Progenitor cell of endocrine pancreas (in vitro differentiated cells): ENCODE data around the gene PCDHGA10. TPM values are rescaled to one million over a fixed set of nuclear protein-coding genes. Genes with fewer than 3 reads are reported as not detected.

Source experiments
- DNase-seq: peaks from one replicate; pipeline ENCODE4 v3.0.0; 2021; ENCODE audit warnings: low spot score; ENCODE audit not compliant: unreplicated experiment
- H3K27ac Mint-ChIP-seq: 2 replicates; pipeline ENCODE4 v1.8.0; 2021; ENCODE audit warnings: mild to moderate bottlenecking, moderate library complexity, mixed read lengths
- H3K27me3 Mint-ChIP-seq: 2 replicates; pipeline ENCODE4 v1.8.0; 2021; ENCODE audit warnings: mixed read lengths
- H3K36me3 Mint-ChIP-seq: 2 replicates; pipeline ENCODE4 v1.8.0; 2022; ENCODE audit warnings: mixed read lengths; ENCODE audit not compliant: insufficient read depth
- H3K4me1 Mint-ChIP-seq: 2 replicates; pipeline ENCODE4 v1.8.0; 2021; ENCODE audit warnings: low read depth, mixed read lengths
- H3K4me3 Mint-ChIP-seq: 2 replicates; pipeline ENCODE4 v1.8.0; 2021; ENCODE audit warnings: low read depth, mild to moderate bottlenecking, moderate library complexity, mixed read lengths
- H3K9me3 Mint-ChIP-seq: 2 replicates; pipeline ENCODE4 v1.8.0; 2021; ENCODE audit warnings: low read depth, mixed read lengths
- total RNA-seq: library from RNA; stranded (reverse); gene quantifications from 2 replicates; pipeline ENCODE4 v1.2.1, GENCODE V29; 2021
- TF ChIP-seq, protein P1 (sequence below): fragments of 200-600 bp; sonication (generic); IDR thresholded peaks from one replicate; pipeline ENCODE4 v1.5.0; 2021; ENCODE audit warnings: antibody characterized with exemption, mild to moderate bottlenecking; ENCODE audit not compliant: unreplicated experiment

Gene PCDHGA10
- total RNA-seq, 1 donor from 2014 or later, result 14.6 TPM

DNA sequence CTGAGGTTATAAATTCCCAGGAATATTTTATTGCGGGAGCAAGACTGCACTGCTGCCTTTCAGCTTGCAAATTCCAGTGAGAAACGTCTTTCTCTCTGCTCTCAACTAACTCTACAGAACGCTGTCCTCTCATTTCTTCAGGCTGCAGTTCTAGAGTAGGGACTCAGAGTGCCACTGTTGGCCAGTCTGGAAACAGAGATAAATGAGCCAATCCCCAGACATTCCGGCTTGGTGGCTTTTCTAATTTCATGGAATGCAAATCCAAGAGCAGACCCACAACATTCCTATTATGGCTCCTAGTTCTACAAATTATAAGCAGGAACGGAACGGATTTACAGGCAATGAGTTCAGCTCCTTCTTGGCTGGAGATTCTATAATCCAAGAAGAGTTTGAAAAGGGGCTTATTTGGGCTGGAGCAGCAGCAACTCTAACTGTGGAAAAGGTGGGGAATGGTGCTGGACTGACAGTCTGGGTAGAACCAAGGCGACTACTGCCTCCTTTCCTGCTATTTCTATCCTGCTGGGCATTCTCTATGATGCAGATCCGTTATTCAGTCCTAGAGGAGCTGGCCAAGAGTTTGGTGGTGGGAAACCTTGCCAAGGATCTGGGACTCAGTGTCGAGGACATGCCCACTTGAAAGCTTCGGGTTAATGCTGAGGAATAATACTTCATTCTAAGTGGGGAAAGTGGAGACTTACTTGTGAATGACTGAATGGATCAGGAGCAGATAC is 26.8 kb downstream of the PCDHGA10 start:
- Mint-ChIP-seq H3K9me3 (peaks cover 37% of the 10 kb centered on the region), H3K27me3 (no peaks in the 10 kb centered on the region), H3K36me3 (peaks cover 37% of the 10 kb centered on the region), H3K27ac (no peak overlapping the region), H3K4me1 (no peaks in the 10 kb centered on the region), H3K4me3 (no peak overlapping the region)
- DNase-seq, result no peak
- TF ChIP-seq, protein P1, sequence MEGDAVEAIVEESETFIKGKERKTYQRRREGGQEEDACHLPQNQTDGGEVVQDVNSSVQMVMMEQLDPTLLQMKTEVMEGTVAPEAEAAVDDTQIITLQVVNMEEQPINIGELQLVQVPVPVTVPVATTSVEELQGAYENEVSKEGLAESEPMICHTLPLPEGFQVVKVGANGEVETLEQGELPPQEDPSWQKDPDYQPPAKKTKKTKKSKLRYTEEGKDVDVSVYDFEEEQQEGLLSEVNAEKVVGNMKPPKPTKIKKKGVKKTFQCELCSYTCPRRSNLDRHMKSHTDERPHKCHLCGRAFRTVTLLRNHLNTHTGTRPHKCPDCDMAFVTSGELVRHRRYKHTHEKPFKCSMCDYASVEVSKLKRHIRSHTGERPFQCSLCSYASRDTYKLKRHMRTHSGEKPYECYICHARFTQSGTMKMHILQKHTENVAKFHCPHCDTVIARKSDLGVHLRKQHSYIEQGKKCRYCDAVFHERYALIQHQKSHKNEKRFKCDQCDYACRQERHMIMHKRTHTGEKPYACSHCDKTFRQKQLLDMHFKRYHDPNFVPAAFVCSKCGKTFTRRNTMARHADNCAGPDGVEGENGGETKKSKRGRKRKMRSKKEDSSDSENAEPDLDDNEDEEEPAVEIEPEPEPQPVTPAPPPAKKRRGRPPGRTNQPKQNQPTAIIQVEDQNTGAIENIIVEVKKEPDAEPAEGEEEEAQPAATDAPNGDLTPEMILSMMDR, result no peak

DNA sequence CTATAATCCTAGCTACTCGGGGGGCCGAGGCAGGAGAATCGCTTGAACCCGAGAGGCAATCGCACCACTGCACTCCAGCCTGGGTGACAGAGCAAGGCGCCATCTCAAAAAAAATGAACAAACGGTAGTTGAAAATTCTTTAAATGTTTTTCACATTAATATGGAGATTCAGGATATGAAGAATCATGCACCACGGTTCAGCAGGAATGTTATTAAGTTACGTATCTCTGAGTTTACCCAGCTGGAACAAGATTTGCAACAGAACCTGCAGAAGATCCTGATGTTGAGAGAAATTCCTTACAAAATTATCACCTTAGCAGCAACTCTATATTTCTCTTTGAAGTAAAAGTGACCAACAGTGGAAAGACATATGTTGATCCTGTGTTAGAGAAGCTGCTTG is 27.6 kb downstream of the PCDHGA10 start:
- TF ChIP-seq, protein P1, result no peak

GRCh38 chr5:141441571-141442170 is 28.9 kb downstream of the PCDHGA10 start:
- no peak overlapping the region for H3K4me3 Mint-ChIP-seq
- no peaks in the 10 kb centered on the region for H3K27me3 Mint-ChIP-seq
- peaks cover 25% of the 10 kb centered on the region for H3K9me3 Mint-ChIP-seq
- H3K36me3 Mint-ChIP-seq, result peaks cover 31% of the 10 kb centered on the region
- H3K27ac Mint-ChIP-seq, result no peak overlapping the region
- TF ChIP-seq, protein P1, result no peak
- DNase-seq, result no peak
- H3K4me1 Mint-ChIP-seq, result no peaks in the 10 kb centered on the region

More for the DNA sequence above, 27.6 kb downstream of the PCDHGA10 start:
- Mint-ChIP-seq H3K4me1 (no peaks in the 10 kb centered on the region), H3K4me3 (no peak overlapping the region), H3K36me3 (peaks cover 36% of the 10 kb centered on the region), H3K27ac (no peak overlapping the region), H3K27me3 (no peaks in the 10 kb centered on the region), H3K9me3 (peaks cover 34% of the 10 kb centered on the region)
- DNase-seq, result no peak

- no peaks in the 10 kb centered on the region for H3K27me3 Mint-ChIP-seq
- no peaks in the 10 kb centered on the region for H3K36me3 Mint-ChIP-seq
- TF ChIP-seq, protein P1, result no peak
- H3K4me3 Mint-ChIP-seq, result no peak overlapping the region
- no peak for DNase-seq
- H3K9me3 Mint-ChIP-seq, result no peaks in the 10 kb centered on the region
- H3K4me1 Mint-ChIP-seq, result no peaks in the 10 kb centered on the region
- H3K27ac Mint-ChIP-seq, result no peak overlapping the region
Observed at GRCh38 chr5:141465351-141465750, 52.6 kb downstream of the PCDHGA10 start.

Other genes with a start within 250 kb of the PCDHGA10 start
- gene PCDHB7, start 240.3 kb upstream of the PCDHGA10 start, total RNA-seq, result 0.93 and 1.1 TPM in 2 replicates
- 2.0 and 2.8 TPM in 2 replicates for gene PCDHB8, start 235.2 kb upstream of the PCDHGA10 start, total RNA-seq
- gene PCDHB16, start 230.6 kb upstream of the PCDHGA10 start, total RNA-seq, result 11.9 and 14.3 TPM in 2 replicates
- gene PCDHB9, start 225.8 kb upstream of the PCDHGA10 start, total RNA-seq, result 7.5 and 8.0 TPM in 2 replicates
- gene PCDHB10, start 220.6 kb upstream of the PCDHGA10 start, total RNA-seq, result 5.5 and 7.2 TPM in 2 replicates
- gene PCDHB11, start 213.4 kb upstream of the PCDHGA10 start, total RNA-seq, result 4.7 and 5.9 TPM in 2 replicates
- gene PCDHB12, start 204.3 kb upstream of the PCDHGA10 start, total RNA-seq, result 5.4 and 7.2 TPM in 2 replicates
- 6.8 and 7.4 TPM in 2 replicates for gene PCDHB13, start 199.1 kb upstream of the PCDHGA10 start, total RNA-seq
- 7.9 and 8.0 TPM in 2 replicates for gene PCDHB14, start 189.6 kb upstream of the PCDHGA10 start, total RNA-seq
- gene PCDHB15, start 167.6 kb upstream of the PCDHGA10 start, total RNA-seq, result 8.3 and 9.5 TPM in 2 replicates
- gene SLC25A2, start 108.9 kb upstream of the PCDHGA10 start, total RNA-seq, result 1.1 and 1.2 TPM in 2 replicates
- gene TAF7, start 92.2 kb upstream of the PCDHGA10 start, total RNA-seq, result 90.9 and 95.6 TPM in 2 replicates
- 1.1 and 1.3 TPM in 2 replicates for gene PCDHGA1, start 82.5 kb upstream of the PCDHGA10 start, total RNA-seq
- gene PCDHGA2, start 74.2 kb upstream of the PCDHGA10 start, total RNA-seq, result 0.72 and 1.1 TPM in 2 replicates
- 0.80 and 0.81 TPM in 2 replicates for gene PCDHGA3, start 69.2 kb upstream of the PCDHGA10 start, total RNA-seq
- gene PCDHGB1, start 62.9 kb upstream of the PCDHGA10 start, total RNA-seq, result 2.3 TPM in 2 replicates
- gene PCDHGA4, start 58.0 kb upstream of the PCDHGA10 start, total RNA-seq, result 0.96 and 1.2 TPM in 2 replicates
- gene PCDHGB2, start 53.0 kb upstream of the PCDHGA10 start, total RNA-seq, result 0.80 and 0.89 TPM in 2 replicates
- 0.69 and 0.71 TPM in 2 replicates for gene PCDHGA5, start 48.8 kb upstream of the PCDHGA10 start, total RNA-seq
- 0.60 and 0.73 TPM in 2 replicates for gene PCDHGB3, start 42.7 kb upstream of the PCDHGA10 start, total RNA-seq
- 0.60 and 0.80 TPM in 2 replicates for gene PCDHGA6, start 39.1 kb upstream of the PCDHGA10 start, total RNA-seq
- 0.41 and 0.49 TPM in 2 replicates for gene PCDHGA7, start 30.2 kb upstream of the PCDHGA10 start, total RNA-seq
- gene PCDHGB4, start 25.3 kb upstream of the PCDHGA10 start, total RNA-seq, result 16.1 and 17.0 TPM in 2 replicates
- gene PCDHGA8, start 20.4 kb upstream of the PCDHGA10 start, total RNA-seq, result 1.5 and 1.9 TPM in 2 replicates
- gene PCDHGB5, start 15.0 kb upstream of the PCDHGA10 start, total RNA-seq, result 4.0 and 4.2 TPM in 2 replicates
- 1.5 and 1.8 TPM in 2 replicates for gene PCDHGA9, start 10.2 kb upstream of the PCDHGA10 start, total RNA-seq
- gene PCDHGB6, start 5.0 kb upstream of the PCDHGA10 start, total RNA-seq, result 23.1 and 24.0 TPM in 2 replicates
- 6.0 and 8.0 TPM in 2 replicates for gene PCDHGB7, start 4.7 kb downstream of the PCDHGA10 start, total RNA-seq
- gene PCDHGA11, start 8.1 kb downstream of the PCDHGA10 start, total RNA-seq, result 3.1 and 3.3 TPM in 2 replicates
- gene PCDHGA12, start 17.5 kb downstream of the PCDHGA10 start, total RNA-seq, result 2.9 and 3.2 TPM in 2 replicates
- gene PCDHGC3, start 63.0 kb downstream of the PCDHGA10 start, total RNA-seq, result 25.8 and 29.7 TPM in 2 replicates
- gene PCDHGC4, start 72.0 kb downstream of the PCDHGA10 start, total RNA-seq, result 3.0 and 3.8 TPM in 2 replicates
- gene PCDHGC5, start 76.1 kb downstream of the PCDHGA10 start, total RNA-seq, result 1.2 and 1.3 TPM in 2 replicates
- 63.5 and 74.3 TPM in 2 replicates for gene DIAPH1, start 206.0 kb downstream of the PCDHGA10 start, total RNA-seq
- gene HDAC3, start 223.9 kb downstream of the PCDHGA10 start, total RNA-seq, result 101 and 103 TPM in 2 replicates
- 5.2 and 6.7 TPM in 2 replicates for gene RELL2, start 224.0 kb downstream of the PCDHGA10 start, total RNA-seq
- 27.7 and 30.7 TPM in 2 replicates for gene FCHSD1, start 238.4 kb downstream of the PCDHGA10 start, total RNA-seq